H9 (cell line): Measurements from ENCODE around the gene ATCAY. TPM values are rescaled to one million over a fixed set of nuclear protein-coding genes. Genes with fewer than 3 reads are reported as not detected.

Source experiments
- DNase-seq: peaks from one replicate; pipeline ENCODE4 v3.0.0-alpha.2; 2017
- H2AFZ ChIP-seq: one replicate; pipeline ENCODE4 v1.6.1; 2013; ENCODE audit warnings: mild to moderate bottlenecking, low read length, control low read depth, moderate library complexity
- H2AK5ac ChIP-seq: 2 replicates; pipeline ENCODE4 v1.6.1; 2013; ENCODE audit warnings: low read length, control low read depth, mixed read lengths; ENCODE audit not compliant: insufficient read length
- H2BK120ac ChIP-seq: one replicate; pipeline ENCODE4 v1.6.1; 2013; ENCODE audit warnings: low read depth, mild to moderate bottlenecking, low read length, control low read depth, inconsistent platforms; ENCODE audit not compliant: poor library complexity, severe bottlenecking
- H2BK12ac ChIP-seq: 2 replicates; pipeline ENCODE4 v1.6.1; 2013; ENCODE audit warnings: low read length, control low read depth, mixed read lengths, low read depth; ENCODE audit not compliant: insufficient read length
- H2BK15ac ChIP-seq: 2 replicates; pipeline ENCODE4 v1.6.1; 2013; ENCODE audit warnings: low read depth, low read length, control low read depth
- H2BK20ac ChIP-seq: one replicate; pipeline ENCODE4 v1.6.1; 2013; ENCODE audit warnings: low read depth, mild to moderate bottlenecking, low read length, control low read depth, inconsistent platforms; ENCODE audit not compliant: poor library complexity, severe bottlenecking
- H2BK5ac ChIP-seq: 2 replicates; pipeline ENCODE4 v1.6.1; 2013; ENCODE audit warnings: low read length, control low read depth, mixed read lengths; ENCODE audit not compliant: insufficient read length
- H3K14ac ChIP-seq: 2 replicates; pipeline ENCODE4 v1.6.1; 2013; ENCODE audit warnings: low read length, control low read depth; ENCODE audit not compliant: insufficient read depth
- H3K18ac ChIP-seq: 2 replicates; pipeline ENCODE4 v1.6.1; 2013; ENCODE audit warnings: low read depth, mild to moderate bottlenecking, mixed read lengths, low read length, control low read depth; ENCODE audit not compliant: insufficient read length
- H3K23ac ChIP-seq: 2 replicates; pipeline ENCODE4 v1.6.1; 2013; ENCODE audit warnings: low read length, control low read depth, mixed read lengths, low read depth; ENCODE audit not compliant: insufficient read length
- H3K23me2 ChIP-seq: 2 replicates; pipeline ENCODE4 v1.6.1; 2013; ENCODE audit warnings: low read depth, mild to moderate bottlenecking, mixed read lengths, low read length, control low read depth; ENCODE audit not compliant: insufficient read length, poor library complexity, severe bottlenecking
- H3K27ac ChIP-seq: 2 replicates; pipeline ENCODE4 v1.5.1; 2013; ENCODE audit warnings: low read length, control low read depth, mixed read lengths, low read depth; ENCODE audit not compliant: insufficient read length
- H3K27me3 ChIP-seq: 2 replicates; pipeline ENCODE4 v1.6.1; 2013; ENCODE audit warnings: low read length, control low read depth, inconsistent platforms; ENCODE audit not compliant: insufficient read depth
- H3K4ac ChIP-seq: 2 replicates; pipeline ENCODE4 v1.6.1; 2013; ENCODE audit warnings: low read depth, mild to moderate bottlenecking, control low read depth, inconsistent platforms, low read length, moderate library complexity
- H3K4me1 ChIP-seq: 2 replicates; pipeline ENCODE4 v1.6.1; 2013; ENCODE audit warnings: low read length, control low read depth, inconsistent platforms; ENCODE audit not compliant: insufficient read depth
- H3K4me2 ChIP-seq: 2 replicates; pipeline ENCODE4 v1.6.1; 2013; ENCODE audit warnings: low read length, control low read depth, mixed read lengths; ENCODE audit not compliant: insufficient read length, insufficient read depth
- H3K56ac ChIP-seq: 2 replicates; pipeline ENCODE4 v1.6.1; 2013; ENCODE audit warnings: low read depth, mild to moderate bottlenecking, mixed read lengths, low read length, control low read depth; ENCODE audit not compliant: insufficient read length
- H3K79me1 ChIP-seq: 2 replicates; pipeline ENCODE4 v1.6.1; 2013; ENCODE audit warnings: low read depth, mild to moderate bottlenecking, moderate library complexity, low read length, control low read depth, inconsistent platforms; ENCODE audit not compliant: insufficient read depth, poor library complexity, severe bottlenecking
- H3K79me2 ChIP-seq: 2 replicates; pipeline ENCODE4 v1.6.1; 2013; ENCODE audit warnings: low read length, control low read depth, inconsistent platforms; ENCODE audit not compliant: insufficient read depth
- H3K9ac ChIP-seq: 2 replicates; pipeline ENCODE4 v1.6.1; 2013; ENCODE audit warnings: low read length, control low read depth, mixed read lengths; ENCODE audit not compliant: insufficient read length; ENCODE audit errors: extremely low read depth
- H3K9me3 ChIP-seq: one replicate; pipeline ENCODE4 v1.6.1; 2013; ENCODE audit warnings: low read depth, low read length, inconsistent platforms; ENCODE audit not compliant: control insufficient read depth
- H3T11ph ChIP-seq: one replicate; pipeline ENCODE4 v1.6.1; 2013; ENCODE audit warnings: mild to moderate bottlenecking, low read length, control low read depth, inconsistent platforms
- H4K20me1 ChIP-seq: one replicate; pipeline ENCODE4 v1.6.1; 2013; ENCODE audit not compliant: control insufficient read depth, insufficient read length, insufficient read depth
- H4K5ac ChIP-seq: 2 replicates; pipeline ENCODE4 v1.6.1; 2013; ENCODE audit warnings: low read depth, mild to moderate bottlenecking, mixed read lengths, low read length, control low read depth; ENCODE audit not compliant: insufficient read length
- H4K8ac ChIP-seq: replicated peaks from 2 replicates; pipeline ENCODE4 v1.6.1; 2013; ENCODE audit warnings: low read length, control low read depth, mixed read lengths, low read depth; ENCODE audit not compliant: insufficient read length
- H4K91ac ChIP-seq: 2 replicates; pipeline ENCODE4 v1.6.1; 2013; ENCODE audit warnings: low read depth, mild to moderate bottlenecking, moderate library complexity, mixed read lengths, low read length, control low read depth; ENCODE audit not compliant: insufficient read length
- H3K27ac Mint-ChIP-seq, 3 experiments: 2 replicates in 2 of 3; 3 replicates in 1 of 3; pipeline ENCODE4 v1.8.0; 2020 to 2021; ENCODE audit warnings: mixed read lengths in 3 of 3, mild to moderate bottlenecking in 1 of 3, moderate library complexity in 1 of 3
- H3K27me3 Mint-ChIP-seq: 2 replicates; pipeline ENCODE4 v1.8.0; 2021; ENCODE audit warnings: low read depth, mild to moderate bottlenecking, moderate library complexity, mixed read lengths
- H3K36me3 Mint-ChIP-seq, 3 experiments: 2 replicates in 2 of 3; 3 replicates in 1 of 3; pipeline ENCODE4 v1.8.0; 2020 to 2021; ENCODE audit warnings: low read depth in 3 of 3, mixed read lengths in 3 of 3; ENCODE audit not compliant: insufficient read depth in 1 of 3
- H3K4me1 Mint-ChIP-seq, 2 experiments: 2 replicates each; pipeline ENCODE4 v1.8.0; 2020; ENCODE audit warnings: mixed read lengths in 2 of 2
- H3K4me3 Mint-ChIP-seq, 2 experiments: 2 replicates in 1 of 2; 3 replicates in 1 of 2; pipeline ENCODE4 v1.8.0; 2020 to 2021; ENCODE audit warnings: mild to moderate bottlenecking in 2 of 2, mixed read lengths in 2 of 2, moderate library complexity in 1 of 2
- H3K9me3 Mint-ChIP-seq, 2 experiments: 2 replicates in 1 of 2; 3 replicates in 1 of 2; pipeline ENCODE4 v1.8.0; 2020; ENCODE audit warnings: mild to moderate bottlenecking in 2 of 2, mixed read lengths in 2 of 2, moderate library complexity in 1 of 2
- CTCF ChIP-seq: fragments of 200-600 bp; sonication (generic); conservative IDR thresholded peaks from 3 replicates; pipeline ENCODE4 v1.8.0; 2021; ENCODE audit warnings: antibody characterized with exemption, mild to moderate bottlenecking
- WGBS: extraction: QIAGEN DNeasy Blood & Tissue Kit; methylation state at CpG from one replicate; pipeline ENCODE4 v1.1.7; 2013; ENCODE audit warnings: missing lambda C conversion rate, low lambda C conversion rate, mixed read lengths; ENCODE audit not compliant: insufficient read length; ENCODE audit errors: extremely low coverage; 5-methylcytosine and 5-hydroxymethylcytosine counted together
- total RNA-seq: library from RNA; stranded (reverse); gene quantifications from 2 replicates; pipeline ENCODE4 v1.2.1, GENCODE V29; 2021

ATCAY gene
- total RNA-seq, 1 experiment from 2014 or later: 12.2 TPM

- H3T11ph ChIP-seq: no peak overlapping the region
- H3K27me3 ChIP-seq: no peaks in the 10 kb centered on the region
- Mint-ChIP-seq H3K36me3 (peaks cover 29 to 63% (median 56%) of the 10 kb centered on the region in 3 experiments; a peak in 6 of 7 replicates), H3K9me3 (no peaks in the 10 kb centered on the region), H3K4me3 (no peak overlapping the region), H3K27ac (peak overlapping the region in 1 of 3 experiments; percentile 59; a peak in 1 of 7 replicates), H3K4me1 (0 out of 4 replicates have a peak, but pooled peaks cover 0 to 2% of the 10 kb centered on the region in 2 experiments), H3K27me3 (no peaks in the 10 kb centered on the region)
- no peaks in the 10 kb centered on the region for H3K4me1 ChIP-seq
- no peak for TF ChIP-seq CTCF
- no peak overlapping the region for H4K8ac ChIP-seq
- H4K20me1 ChIP-seq: no peaks in the 10 kb centered on the region
- no peak overlapping the region for H2BK120ac ChIP-seq
- H2BK12ac ChIP-seq: no peak overlapping the region
- peaks cover 2% of the 10 kb centered on the region; the same call in 1 of the 2 replicates for H3K79me2 ChIP-seq
- no peak overlapping the region for H3K9ac ChIP-seq
- H3K18ac ChIP-seq: no peak overlapping the region
- no peak overlapping the region for H2BK20ac ChIP-seq
- no peak overlapping the region for H2AFZ ChIP-seq
- H3K4ac ChIP-seq: no peak overlapping the region
- no peak overlapping the region for H2BK15ac ChIP-seq
- H3K23me2 ChIP-seq: no peaks in the 10 kb centered on the region
- peaks cover 4% of the 10 kb centered on the region for H3K79me1 ChIP-seq
- H3K56ac ChIP-seq: no peak overlapping the region
- no peak overlapping the region for H2AK5ac ChIP-seq
- H4K5ac ChIP-seq: no peak overlapping the region
- H3K9me3 ChIP-seq: no peaks in the 10 kb centered on the region
- H3K14ac ChIP-seq: no peak overlapping the region
- no peak for DNase-seq
- no peak overlapping the region for H4K91ac ChIP-seq
- no peak overlapping the region for H3K27ac ChIP-seq
- H3K23ac ChIP-seq: no peak overlapping the region
- H3K4me2 ChIP-seq: no peak overlapping the region
- no CpG with 5 or more reads among the region's 24 CpGs for WGBS
- no peak overlapping the region for H2BK5ac ChIP-seq
Observed at GRCh38 chr19:3961007-3961406, 80.5 kb downstream of the ATCAY start.
